WTC11 (cell line): Measurements from ENCODE around the gene ACR.

ENCODE experiments used
- ATF1 ChIP-seq: sonication (generic); formaldehyde crosslinking; IDR thresholded peaks from 2 replicates; pipeline ENCODE4 v1.8.1; 2023; ENCODE audit warnings: mild to moderate bottlenecking, moderate library complexity, missing genetic modification reagents
- ATF2 ChIP-seq: sonication (generic); formaldehyde crosslinking; IDR thresholded peaks from 2 replicates; pipeline ENCODE4 v1.8.1; 2022; ENCODE audit warnings: low read depth, missing genetic modification reagents, borderline replicate concordance
- CTCF ChIP-seq: fragments of 200-600 bp; IDR thresholded peaks from 2 replicates; pipeline ENCODE4 v1.8.0; 2022; ENCODE audit warnings: antibody characterized with exemption
- ELF4 ChIP-seq: sonication (generic); formaldehyde crosslinking; IDR thresholded peaks from 2 replicates; pipeline ENCODE4 v1.8.1; 2022; ENCODE audit warnings: low read depth, mild to moderate bottlenecking, moderate library complexity, missing genetic modification reagents
- MLX ChIP-seq: sonication (generic); formaldehyde crosslinking; IDR thresholded peaks from 2 replicates; pipeline ENCODE4 v1.8.1; 2023; ENCODE audit warnings: mild to moderate bottlenecking, missing genetic modification reagents, moderate library complexity
- MXD4 ChIP-seq: fragments of 250-450 bp; sonication (Bioruptor Pico); IDR thresholded peaks from 2 replicates; pipeline ENCODE4 v1.8.0; 2021; ENCODE audit warnings: mild to moderate bottlenecking, moderate library complexity, borderline replicate concordance
- NFE2L1 ChIP-seq: sonication (generic); formaldehyde crosslinking; IDR thresholded peaks from 2 replicates; pipeline ENCODE4 v1.8.1; 2023; ENCODE audit warnings: missing genetic modification reagents
- ZNF121 ChIP-seq: sonication (generic); formaldehyde crosslinking; IDR thresholded peaks from 2 replicates; pipeline ENCODE4 v1.8.0; 2023; ENCODE audit warnings: missing genetic modification reagents
- TF ChIP-seq, protein P1 (sequence below): sonication (generic); formaldehyde crosslinking; IDR thresholded peaks from 2 replicates; pipeline ENCODE4 v1.8.1; 2023; ENCODE audit warnings: mild to moderate bottlenecking, missing genetic modification reagents, moderate library complexity

- TF ChIP-seq CTCF (no peak), ZNF121 (CRISPR knock-in tag) (no peak), NFE2L1 (CRISPR knock-in tag) (no peak), ATF2 (no peak), MLX (no peak), MXD4 (CRISPR knock-in tag) (no peak), ELF4 (CRISPR knock-in tag) (no peak), ATF1 (CRISPR knock-in tag) (no peak)
- TF ChIP-seq, protein P1, sequence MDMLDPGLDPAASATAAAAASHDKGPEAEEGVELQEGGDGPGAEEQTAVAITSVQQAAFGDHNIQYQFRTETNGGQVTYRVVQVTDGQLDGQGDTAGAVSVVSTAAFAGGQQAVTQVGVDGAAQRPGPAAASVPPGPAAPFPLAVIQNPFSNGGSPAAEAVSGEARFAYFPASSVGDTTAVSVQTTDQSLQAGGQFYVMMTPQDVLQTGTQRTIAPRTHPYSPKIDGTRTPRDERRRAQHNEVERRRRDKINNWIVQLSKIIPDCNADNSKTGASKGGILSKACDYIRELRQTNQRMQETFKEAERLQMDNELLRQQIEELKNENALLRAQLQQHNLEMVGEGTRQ (CRISPR knock-in tag): no peak
Measured at GRCh38 chr22:50726643-50727340, 11.2 kb upstream of the ACR start.
